HCT116 (cell line): ENCODE data around the gene TRAF3IP1.

Experiments
- EZH2 ChIP-seq: fragments of 200-600 bp; sonication (generic); IDR thresholded peaks from 2 replicates; pipeline ENCODE4 v1.6.1; 2017; ENCODE audit warnings: antibody characterized with exemption, mixed run types
- EZH2phosphoT487 ChIP-seq: fragments of 200-600 bp; IDR thresholded peaks from 2 replicates; pipeline ENCODE4 v1.6.1; 2018; ENCODE audit warnings: antibody characterized with exemption, borderline replicate concordance
- FOSL1 ChIP-seq: IDR thresholded peaks from 2 replicates; pipeline ENCODE4 v1.6.1; 2012; ENCODE audit warnings: low read depth
- RAD21 ChIP-seq: IDR thresholded peaks from 2 replicates; pipeline ENCODE4 v1.6.1; 2012; ENCODE audit warnings: low read depth, mild to moderate bottlenecking
- SIN3A ChIP-seq: IDR thresholded peaks from 2 replicates; pipeline ENCODE4 v1.6.1; 2012; ENCODE audit warnings: low read depth
- TF ChIP-seq, protein P1 (sequence below), 3 experiments: fragments of 200-600 bp in 1 of 3; sonication (generic) in 1 of 3; IDR thresholded peaks in 2 of 3; conservative IDR thresholded peaks in 1 of 3; 2 replicates each; pipeline ENCODE4 v1.5.1; 2012 to 2017; ENCODE audit warnings: low read depth in 2 of 3, low read length in 2 of 3, antibody characterized with exemption in 1 of 3, borderline replicate concordance in 1 of 3, control low read depth in 1 of 3, mild to moderate bottlenecking in 1 of 3, mixed read lengths in 1 of 3, mixed run types in 1 of 3, moderate library complexity in 1 of 3; ENCODE audit not compliant: insufficient read depth in 1 of 3
- TF ChIP-seq, protein P2 (sequence below): IDR thresholded peaks from 2 replicates; pipeline ENCODE4 v1.6.1; 2012; ENCODE audit warnings: low read depth

DNA sequence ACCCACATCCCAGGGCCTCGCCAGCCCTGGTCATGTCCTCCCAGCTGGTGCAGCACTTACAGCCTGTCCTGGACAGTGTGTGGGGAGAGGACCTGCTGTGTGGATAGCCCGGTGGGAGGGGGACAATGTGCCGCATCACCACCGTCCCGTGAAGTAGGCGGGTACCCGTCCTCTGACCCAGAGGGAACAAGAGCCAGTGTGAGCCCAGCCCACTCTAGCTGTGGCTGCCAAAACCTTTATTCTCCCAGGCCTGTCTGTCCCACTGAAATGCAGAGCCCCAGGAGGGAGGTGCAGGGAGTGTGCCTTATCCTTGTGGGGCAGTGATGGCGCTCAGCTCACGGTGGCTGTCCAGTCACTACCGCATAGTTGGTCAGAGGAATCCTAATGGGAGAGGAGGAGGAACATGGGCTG lies 1.7 kb downstream of the TRAF3IP1 start:
- TF ChIP-seq, protein P1, sequence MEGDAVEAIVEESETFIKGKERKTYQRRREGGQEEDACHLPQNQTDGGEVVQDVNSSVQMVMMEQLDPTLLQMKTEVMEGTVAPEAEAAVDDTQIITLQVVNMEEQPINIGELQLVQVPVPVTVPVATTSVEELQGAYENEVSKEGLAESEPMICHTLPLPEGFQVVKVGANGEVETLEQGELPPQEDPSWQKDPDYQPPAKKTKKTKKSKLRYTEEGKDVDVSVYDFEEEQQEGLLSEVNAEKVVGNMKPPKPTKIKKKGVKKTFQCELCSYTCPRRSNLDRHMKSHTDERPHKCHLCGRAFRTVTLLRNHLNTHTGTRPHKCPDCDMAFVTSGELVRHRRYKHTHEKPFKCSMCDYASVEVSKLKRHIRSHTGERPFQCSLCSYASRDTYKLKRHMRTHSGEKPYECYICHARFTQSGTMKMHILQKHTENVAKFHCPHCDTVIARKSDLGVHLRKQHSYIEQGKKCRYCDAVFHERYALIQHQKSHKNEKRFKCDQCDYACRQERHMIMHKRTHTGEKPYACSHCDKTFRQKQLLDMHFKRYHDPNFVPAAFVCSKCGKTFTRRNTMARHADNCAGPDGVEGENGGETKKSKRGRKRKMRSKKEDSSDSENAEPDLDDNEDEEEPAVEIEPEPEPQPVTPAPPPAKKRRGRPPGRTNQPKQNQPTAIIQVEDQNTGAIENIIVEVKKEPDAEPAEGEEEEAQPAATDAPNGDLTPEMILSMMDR (IDR thresholded peaks at IDR 0.05 in 2 of 3, conservative IDR thresholded peaks at IDR 0.05 in 1 of 3; ENCODE audit: borderline replicate concordance in 1 of 3, insufficient read depth in 1 of 3, low read depth in 2 of 3, low read length in 2 of 3), result no peak
- TF ChIP-seq, protein P2, sequence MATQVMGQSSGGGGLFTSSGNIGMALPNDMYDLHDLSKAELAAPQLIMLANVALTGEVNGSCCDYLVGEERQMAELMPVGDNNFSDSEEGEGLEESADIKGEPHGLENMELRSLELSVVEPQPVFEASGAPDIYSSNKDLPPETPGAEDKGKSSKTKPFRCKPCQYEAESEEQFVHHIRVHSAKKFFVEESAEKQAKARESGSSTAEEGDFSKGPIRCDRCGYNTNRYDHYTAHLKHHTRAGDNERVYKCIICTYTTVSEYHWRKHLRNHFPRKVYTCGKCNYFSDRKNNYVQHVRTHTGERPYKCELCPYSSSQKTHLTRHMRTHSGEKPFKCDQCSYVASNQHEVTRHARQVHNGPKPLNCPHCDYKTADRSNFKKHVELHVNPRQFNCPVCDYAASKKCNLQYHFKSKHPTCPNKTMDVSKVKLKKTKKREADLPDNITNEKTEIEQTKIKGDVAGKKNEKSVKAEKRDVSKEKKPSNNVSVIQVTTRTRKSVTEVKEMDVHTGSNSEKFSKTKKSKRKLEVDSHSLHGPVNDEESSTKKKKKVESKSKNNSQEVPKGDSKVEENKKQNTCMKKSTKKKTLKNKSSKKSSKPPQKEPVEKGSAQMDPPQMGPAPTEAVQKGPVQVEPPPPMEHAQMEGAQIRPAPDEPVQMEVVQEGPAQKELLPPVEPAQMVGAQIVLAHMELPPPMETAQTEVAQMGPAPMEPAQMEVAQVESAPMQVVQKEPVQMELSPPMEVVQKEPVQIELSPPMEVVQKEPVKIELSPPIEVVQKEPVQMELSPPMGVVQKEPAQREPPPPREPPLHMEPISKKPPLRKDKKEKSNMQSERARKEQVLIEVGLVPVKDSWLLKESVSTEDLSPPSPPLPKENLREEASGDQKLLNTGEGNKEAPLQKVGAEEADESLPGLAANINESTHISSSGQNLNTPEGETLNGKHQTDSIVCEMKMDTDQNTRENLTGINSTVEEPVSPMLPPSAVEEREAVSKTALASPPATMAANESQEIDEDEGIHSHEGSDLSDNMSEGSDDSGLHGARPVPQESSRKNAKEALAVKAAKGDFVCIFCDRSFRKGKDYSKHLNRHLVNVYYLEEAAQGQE, result no peak
- no peak for TF ChIP-seq EZH2
- TF ChIP-seq SIN3A, result no peak
- no peak for TF ChIP-seq FOSL1
- no peak for TF ChIP-seq EZH2phosphoT487
- TF ChIP-seq RAD21, result no peak
